CD4-positive, CD25-positive, alpha-beta regulatory T cell (primary cell): ENCODE data around the gene FAM174C. TPM values are rescaled to one million over a fixed set of nuclear protein-coding genes. Genes with fewer than 3 reads are reported as not detected.
"Not testable (repeated sequence)": the region's sequence is repeated elsewhere in the genome, so short reads cannot be mapped to it uniquely, and the experiment has no call there.

Experiments
- ATAC-seq, 2 donors: fragments of 150-1000 bp; cut with Tn5 transposase; one replicate each; pipeline ENCODE4 v1.10.0; 2021; ENCODE audit warnings: low read depth in 2 of 2, moderate number of reproducible peaks in 2 of 2, moderate library complexity in 1 of 2
- DNase-seq, 3 donors: peaks; one replicate each; pipeline versions ENCODE4 v3.0.0 to v3.0.0-alpha.2; 2012 to 2022; ENCODE audit warnings: mixed read lengths in 1 of 3
- H3K27ac ChIP-seq: one replicate; pipeline ENCODE4 v1.7.0; 2013; ENCODE audit warnings: mild to moderate bottlenecking, low read length; ENCODE audit not compliant: insufficient read depth, poor library complexity, severe bottlenecking
- H3K27me3 ChIP-seq: one replicate; pipeline ENCODE4 v1.7.0; 2013; ENCODE audit warnings: low read length; ENCODE audit not compliant: control insufficient read depth, insufficient read depth
- H3K36me3 ChIP-seq: one replicate; pipeline ENCODE4 v1.7.0; 2013; ENCODE audit warnings: mild to moderate bottlenecking, low read length, moderate library complexity; ENCODE audit not compliant: control insufficient read depth, insufficient read depth
- H3K4me1 ChIP-seq: 2 replicates; pipeline ENCODE4 v1.7.0; 2013; ENCODE audit warnings: mild to moderate bottlenecking, low read length; ENCODE audit not compliant: insufficient read depth, control insufficient read depth, poor library complexity, severe bottlenecking
- H3K4me3 ChIP-seq: one replicate; pipeline ENCODE4 v1.7.0; 2013; ENCODE audit warnings: low read depth, mild to moderate bottlenecking, low read length, moderate library complexity
- H3K9me3 ChIP-seq, 2 experiments: 1 replicate in 1 of 2; 2 replicates in 1 of 2; pipeline ENCODE4 v1.7.0; 2013; ENCODE audit warnings: low read length in 2 of 2, mild to moderate bottlenecking in 1 of 2, moderate library complexity in 1 of 2; ENCODE audit not compliant: control insufficient read depth in 2 of 2
- H3K27ac Mint-ChIP-seq, 3 donors: one replicate each; pipeline ENCODE4 v1.8.0; 2020 to 2022; ENCODE audit warnings: mild to moderate bottlenecking in 3 of 3, mixed read lengths in 3 of 3, moderate library complexity in 2 of 3
- H3K27me3 Mint-ChIP-seq: one replicate; pipeline ENCODE4 v1.8.0; 2022; ENCODE audit warnings: mild to moderate bottlenecking, mixed read lengths
- H3K36me3 Mint-ChIP-seq: one replicate; pipeline ENCODE4 v1.8.0; 2020; ENCODE audit warnings: mixed read lengths
- H3K4me1 Mint-ChIP-seq, 4 donors: one replicate each; pipeline ENCODE4 v1.8.0; 2020 to 2022; ENCODE audit warnings: mixed read lengths in 4 of 4, mild to moderate bottlenecking in 1 of 4
- H3K4me3 Mint-ChIP-seq, 4 donors: one replicate each; pipeline ENCODE4 v1.8.0; 2020 to 2022; ENCODE audit warnings: mild to moderate bottlenecking in 4 of 4, mixed read lengths in 4 of 4, moderate library complexity in 3 of 4
- H3K9me3 Mint-ChIP-seq, 7 donors: one replicate each; pipeline ENCODE4 v1.8.0; 2020 to 2022; ENCODE audit warnings: mixed read lengths in 7 of 7, mild to moderate bottlenecking in 3 of 7, moderate library complexity in 2 of 7
- polyA plus RNA-seq, 4 donors: library from polyadenylated mRNA; unstranded; fragments of 300-500 nt; fragmentation: Illumina TruSeq; gene quantifications; one replicate each; pipeline ENCODE4 v1.2.3, GENCODE V29; 2021
- total RNA-seq: library from RNA; stranded (reverse); gene quantifications from one replicate; pipeline ENCODE4 v1.2.3, GENCODE V29; 2022

The FAM174C gene
- total and polyA plus RNA-seq, 5 donors from 2014 or later, result 44.2 to 91.3 (median 87.4) TPM

- no peaks in the 10 kb centered on the region for H3K9me3 ChIP-seq
- Mint-ChIP-seq H3K36me3 (no peaks in the 10 kb centered on the region), H3K4me1 (no peaks in the 10 kb centered on the region), H3K9me3 (no peaks in the 10 kb centered on the region), H3K27me3 (no peaks in the 10 kb centered on the region), H3K27ac (no peak overlapping the region), H3K4me3 (no peak overlapping the region)
- no peaks in the 10 kb centered on the region for H3K4me1 ChIP-seq
- H3K27me3 ChIP-seq, result no peaks in the 10 kb centered on the region
- DNase-seq (no peak), ATAC-seq (no peak)
- no peaks in the 10 kb centered on the region for H3K36me3 ChIP-seq
- no peak overlapping the region for H3K4me3 ChIP-seq
- H3K27ac ChIP-seq, result no peak overlapping the region
These were observed 29.0 kb downstream of the FAM174C start for GRCh38 chr19:1304197-1304924.

GRCh38 chr19:1305354-1305753 lies 30.0 kb downstream of the FAM174C start:
- ATAC-seq, H3K36me3 ChIP-seq, H3K36me3 Mint-ChIP-seq, H3K27me3 Mint-ChIP-seq, H3K27ac Mint-ChIP-seq, H3K4me1 ChIP-seq, H3K9me3 ChIP-seq, H3K27ac ChIP-seq, H3K27me3 ChIP-seq, DNase-seq, H3K4me1 Mint-ChIP-seq, H3K4me3 ChIP-seq, H3K4me3 Mint-ChIP-seq, H3K9me3 Mint-ChIP-seq: not testable (repeated sequence)

- ATAC-seq (no peak), DNase-seq (no peak)
- Histone ChIP-seq H3K36me3 (no peaks in the 10 kb centered on the region), H3K27ac (no peak overlapping the region), H3K4me1 (no peaks in the 10 kb centered on the region), H3K4me3 (no peak overlapping the region), H3K27me3 (no peaks in the 10 kb centered on the region), H3K9me3 (no peaks in the 10 kb centered on the region)
- Mint-ChIP-seq H3K9me3 (no peaks in the 10 kb centered on the region), H3K27ac (no peak overlapping the region), H3K27me3 (no peaks in the 10 kb centered on the region), H3K36me3 (no peaks in the 10 kb centered on the region), H3K4me1 (no peaks in the 10 kb centered on the region), H3K4me3 (no peak overlapping the region)
These were observed 32.0 kb downstream of the FAM174C start for GRCh38 chr19:1307320-1307719.

- Histone ChIP-seq H3K36me3 (no peaks in the 10 kb centered on the region), H3K27me3 (no peaks in the 10 kb centered on the region), H3K9me3 (no peaks in the 10 kb centered on the region), H3K4me3 (no peak overlapping the region), H3K4me1 (no peaks in the 10 kb centered on the region), H3K27ac (no peak overlapping the region)
- Mint-ChIP-seq H3K4me3 (no peak overlapping the region), H3K27ac (no peak overlapping the region), H3K4me1 (no peaks in the 10 kb centered on the region), H3K36me3 (no peaks in the 10 kb centered on the region), H3K9me3 (no peaks in the 10 kb centered on the region), H3K27me3 (no peaks in the 10 kb centered on the region)
- no peak for ATAC-seq
- no peak for DNase-seq
These were observed 32.5 kb downstream of the FAM174C start for GRCh38 chr19:1307755-1308303.

GRCh38 chr19:1308718-1309117 lies 33.4 kb downstream of the FAM174C start:
- Mint-ChIP-seq H3K27me3 (no peaks in the 10 kb centered on the region), H3K36me3 (no peaks in the 10 kb centered on the region), H3K27ac (no peak overlapping the region), H3K9me3 (no peaks in the 10 kb centered on the region), H3K4me1 (no peaks in the 10 kb centered on the region), H3K4me3 (no peak overlapping the region)
- no peak overlapping the region for H3K27ac ChIP-seq
- H3K27me3 ChIP-seq, result no peaks in the 10 kb centered on the region
- ATAC-seq, result no peak
- no peak for DNase-seq
- H3K36me3 ChIP-seq, result no peaks in the 10 kb centered on the region
- no peaks in the 10 kb centered on the region for H3K4me1 ChIP-seq
- no peaks in the 10 kb centered on the region for H3K9me3 ChIP-seq
- H3K4me3 ChIP-seq, result no peak overlapping the region

GRCh38 chr19:1309977-1310852 lies 34.9 kb downstream of the FAM174C start:
- Mint-ChIP-seq H3K27me3 (no peaks in the 10 kb centered on the region), H3K36me3 (no peaks in the 10 kb centered on the region), H3K9me3 (no peaks in the 10 kb centered on the region), H3K4me1 (no peaks in the 10 kb centered on the region), H3K4me3 (no peak overlapping the region), H3K27ac (no peak overlapping the region)
- no peaks in the 10 kb centered on the region for H3K9me3 ChIP-seq
- H3K4me1 ChIP-seq, result no peaks in the 10 kb centered on the region
- no peak overlapping the region for H3K4me3 ChIP-seq
- no peaks in the 10 kb centered on the region for H3K36me3 ChIP-seq
- DNase-seq (no peak), ATAC-seq (no peak)
- no peaks in the 10 kb centered on the region for H3K27me3 ChIP-seq
- no peak overlapping the region for H3K27ac ChIP-seq

GRCh38 chr19:1310853-1311180 lies 35.5 kb downstream of the FAM174C start:
- ATAC-seq (no peak), DNase-seq (no peak)
- Histone ChIP-seq H3K27me3 (no peaks in the 10 kb centered on the region), H3K4me3 (no peak overlapping the region), H3K9me3 (no peaks in the 10 kb centered on the region), H3K36me3 (no peaks in the 10 kb centered on the region), H3K27ac (no peak overlapping the region), H3K4me1 (peaks cover 3% of the 10 kb centered on the region)
- Mint-ChIP-seq H3K27me3 (no peaks in the 10 kb centered on the region), H3K9me3 (no peaks in the 10 kb centered on the region), H3K4me1 (no peaks in the 10 kb centered on the region), H3K36me3 (no peaks in the 10 kb centered on the region), H3K4me3 (no peak overlapping the region), H3K27ac (no peak overlapping the region)
